ENCODE results near the gene TP53BP1.

TP53BP1 gene

GRCh38 chr15:43519196-43519595 lies 26.2 kb upstream of the TP53BP1 start:
- DNase-seq: no peak

GRCh38 chr15:43518197-43518761 lies 25.3 kb upstream of the TP53BP1 start:
- no peak for DNase-seq

- DNase-seq: no peak
Observed at GRCh38 chr15:43517354-43518196, 24.6 kb upstream of the TP53BP1 start, which contains the start of gene MAP1A. MAP1A (plus strand) TSS chr15:43517608; CDS start chr15:43521474, 3,866 bp downstream.

GRCh38 chr15:43516801-43517353 lies 23.9 kb upstream of the TP53BP1 start:
- no peak for DNase-seq

GRCh38 chr15:43516185-43516584 lies 23.2 kb upstream of the TP53BP1 start:
- no peak for DNase-seq

- DNase-seq: no peak
Observed at GRCh38 chr15:43515741-43516140, 22.8 kb upstream of the TP53BP1 start.

- no peak for DNase-seq
Observed at GRCh38 chr15:43514241-43515057, 21.5 kb upstream of the TP53BP1 start.

GRCh38 chr15:43513550-43513949 lies 20.6 kb upstream of the TP53BP1 start:
- no peak for DNase-seq

- no peak for DNase-seq
Observed at GRCh38 chr15:43511012-43511885, 18.3 kb upstream of the TP53BP1 start.

GRCh38 chr15:43510200-43511011 lies 17.4 kb upstream of the TP53BP1 start:
- peak; percentile 91 for DNase-seq

- no peak for DNase-seq
Observed at GRCh38 chr15:43509660-43510199, 16.8 kb upstream of the TP53BP1 start.

- DNase-seq: no peak
Observed at GRCh38 chr15:43508991-43509659, 16.2 kb upstream of the TP53BP1 start.

- no peak for DNase-seq
Observed at GRCh38 chr15:43508421-43508820, 15.5 kb upstream of the TP53BP1 start.

- no peak for DNase-seq
Observed at GRCh38 chr15:43505738-43506137, 12.8 kb upstream of the TP53BP1 start.

- no peak for DNase-seq
Observed at GRCh38 chr15:43499635-43500034, 6.7 kb upstream of the TP53BP1 start.

GRCh38 chr15:43498990-43499389 lies 6.0 kb upstream of the TP53BP1 start:
- DNase-seq: no peak

GRCh38 chr15:43493703-43494472 lies 932 bp upstream of the TP53BP1 start:
- no peak for DNase-seq

- DNase-seq: no peak
Observed at GRCh38 chr15:43492266-43492665, 690 bp downstream of the TP53BP1 start.

- DNase-seq: no peak
Observed at GRCh38 chr15:43489191-43489590, 3.8 kb downstream of the TP53BP1 start.

GRCh38 chr15:43488790-43489189 lies 4.2 kb downstream of the TP53BP1 start:
- no peak for DNase-seq

All from T-helper 9 cell (primary cell).